Endothelial cell (in vitro differentiated cells): Measurements from ENCODE around the gene PMS1. TPM values are rescaled to one million over a fixed set of nuclear protein-coding genes. Genes with fewer than 3 reads are reported as not detected.
"Not testable (repeated sequence)": the region's sequence is repeated elsewhere in the genome, so short reads cannot be mapped to it uniquely, and the experiment has no call there.

Experiments
- DNase-seq: peaks from one replicate; pipeline ENCODE4 v3.0.0; 2021; ENCODE audit warnings: low spot score
- H3K27ac Mint-ChIP-seq: one replicate; pipeline ENCODE4 v1.8.0; 2021; ENCODE audit warnings: mixed read lengths, inconsistent platforms; ENCODE audit not compliant: unreplicated experiment
- H3K27me3 Mint-ChIP-seq: one replicate; pipeline ENCODE4 v1.8.0; 2021; ENCODE audit warnings: mild to moderate bottlenecking, moderate library complexity, mixed read lengths, inconsistent platforms; ENCODE audit not compliant: unreplicated experiment
- H3K36me3 Mint-ChIP-seq: one replicate; pipeline ENCODE4 v1.8.0; 2021; ENCODE audit warnings: mild to moderate bottlenecking, low read depth, mixed read lengths, inconsistent platforms; ENCODE audit not compliant: unreplicated experiment
- H3K4me1 Mint-ChIP-seq: one replicate; pipeline ENCODE4 v1.8.0; 2021; ENCODE audit warnings: mild to moderate bottlenecking, mixed read lengths, inconsistent platforms; ENCODE audit not compliant: unreplicated experiment
- H3K4me3 Mint-ChIP-seq: one replicate; pipeline ENCODE4 v1.8.0; 2021; ENCODE audit warnings: mild to moderate bottlenecking, mixed read lengths, inconsistent platforms; ENCODE audit not compliant: unreplicated experiment
- H3K9me3 Mint-ChIP-seq: one replicate; pipeline ENCODE4 v1.8.0; 2021; ENCODE audit warnings: mixed read lengths, inconsistent platforms; ENCODE audit not compliant: unreplicated experiment
- CTCF ChIP-seq: fragments of 200-600 bp; sonication (generic); IDR thresholded peaks from one replicate; pipeline ENCODE4 v1.5.0; 2021; ENCODE audit warnings: antibody characterized with exemption; ENCODE audit not compliant: unreplicated experiment
- total RNA-seq: library from RNA; stranded (reverse); fragmentation: NEBNext Ultra II Directional; extraction: Animal tissue kit (Norgen Biotek cat#: 25700); gene quantifications from one replicate; pipeline ENCODE4 v1.2.1, GENCODE V29; 2021; ENCODE audit not compliant: unreplicated experiment

Gene PMS1
- total RNA-seq, 1 donor from 2014 or later, result 36.0 TPM

GRCh38 chr2:189826039-189826438, 41.8 kb downstream of the PMS1 start:
- Mint-ChIP-seq H3K4me3 (no peak overlapping the region), H3K27me3 (no peaks in the 10 kb centered on the region), H3K9me3 (no peaks in the 10 kb centered on the region), H3K4me1 (no peaks in the 10 kb centered on the region), H3K27ac (no peak overlapping the region), H3K36me3 (peaks cover 4% of the 10 kb centered on the region)
- DNase-seq, result no peak
- TF ChIP-seq CTCF, result no peak

- Mint-ChIP-seq H3K4me3 (no peak overlapping the region), H3K36me3 (peaks cover 4% of the 10 kb centered on the region), H3K4me1 (no peaks in the 10 kb centered on the region), H3K27ac (no peak overlapping the region), H3K9me3 (no peaks in the 10 kb centered on the region), H3K27me3 (no peaks in the 10 kb centered on the region)
- no peak for DNase-seq
- TF ChIP-seq CTCF, result no peak
Measured at GRCh38 chr2:189829102-189829833, 45.0 kb downstream of the PMS1 start.

GRCh38 chr2:189830510-189830909, 46.3 kb downstream of the PMS1 start:
- Mint-ChIP-seq H3K4me3 (no peak overlapping the region), H3K36me3 (peaks cover 4% of the 10 kb centered on the region), H3K27ac (no peak overlapping the region), H3K27me3 (no peaks in the 10 kb centered on the region), H3K4me1 (no peaks in the 10 kb centered on the region), H3K9me3 (no peaks in the 10 kb centered on the region)
- DNase-seq, result no peak
- TF ChIP-seq CTCF, result no peak

GRCh38 chr2:189834059-189834458, 49.8 kb downstream of the PMS1 start:
- Mint-ChIP-seq H3K27ac (no peak overlapping the region), H3K27me3 (no peaks in the 10 kb centered on the region), H3K36me3 (no peaks in the 10 kb centered on the region), H3K4me1 (no peaks in the 10 kb centered on the region), H3K9me3 (no peaks in the 10 kb centered on the region), H3K4me3 (no peak overlapping the region)
- no peak for TF ChIP-seq CTCF
- DNase-seq, result no peak

GRCh38 chr2:189834642-189835041, 50.4 kb downstream of the PMS1 start:
- H3K27ac Mint-ChIP-seq, H3K4me3 Mint-ChIP-seq, H3K36me3 Mint-ChIP-seq, DNase-seq, H3K27me3 Mint-ChIP-seq, H3K9me3 Mint-ChIP-seq, H3K4me1 Mint-ChIP-seq: not testable (repeated sequence)
